GM11168 (cell line): ENCODE measurements around the gene B3GNT8.
"Not testable (repeated sequence)": the region's sequence is repeated elsewhere in the genome, so short reads cannot be mapped to it uniquely, and the experiment has no call there.

Experiments
- in situ Hi-C: fragments of 300-500 bp; cut with MboI; formaldehyde crosslinking; loops from one replicate; pipeline ENCODE4 v1.12.0; 2022; ENCODE audit warnings: low sequenced_read_pairs; ENCODE audit not compliant: unreplicated experiment

The B3GNT8 gene

GRCh38 chr19:41439441-41440222, 12.5 kb upstream of the B3GNT8 start, which contains the start of gene DMAC2:
DMAC2 (minus strand) TSS chr19:41439912; CDS start chr19:41439899, 13 bp downstream.
- in situ Hi-C loops: loop anchor here (5.0 to 10.0 kb wide), 2 partner anchors 98 to 135 kb away; partner anchors contain the start of gene CEACAM21

- in situ Hi-C loops: no loop called here
Measured at GRCh38 chr19:41437944-41438574, 10.9 kb upstream of the B3GNT8 start.

- in situ Hi-C loops: no loop called here
Measured at GRCh38 chr19:41436674-41436951, 9.4 kb upstream of the B3GNT8 start.

GRCh38 chr19:41435936-41436673, 8.9 kb upstream of the B3GNT8 start:
- in situ Hi-C loops: no loop called here

- in situ Hi-C loops: not testable (repeated sequence)
Measured at GRCh38 chr19:41435376-41435775, 8.2 kb upstream of the B3GNT8 start.

GRCh38 chr19:41434450-41434849, 7.3 kb upstream of the B3GNT8 start:
- in situ Hi-C loops: no loop called here

GRCh38 chr19:41433171-41433570, 6.0 kb upstream of the B3GNT8 start:
- in situ Hi-C loops: no loop called here

GRCh38 chr19:41431426-41432386, 4.5 kb upstream of the B3GNT8 start:
- in situ Hi-C loops: no loop called here

GRCh38 chr19:41430922-41431321, 3.7 kb upstream of the B3GNT8 start:
- in situ Hi-C loops: no loop called here

GRCh38 chr19:41428481-41428859, 1.3 kb upstream of the B3GNT8 start:
- in situ Hi-C loops: no loop called here

- in situ Hi-C loops: no loop called here
Measured at GRCh38 chr19:41427647-41428480, 690 bp upstream of the B3GNT8 start.

- in situ Hi-C loops: no loop called here
Measured at GRCh38 chr19:41426116-41426841, 895 bp downstream of the B3GNT8 start.

- in situ Hi-C loops: no loop called here
Measured at GRCh38 chr19:41425174-41426115, 1.7 kb downstream of the B3GNT8 start.

GRCh38 chr19:41424335-41425173, 2.6 kb downstream of the B3GNT8 start:
- in situ Hi-C loops: no loop called here

- in situ Hi-C loops: no loop called here
Measured at GRCh38 chr19:41422955-41423354, 4.2 kb downstream of the B3GNT8 start.

- in situ Hi-C loops: no loop called here
Measured at GRCh38 chr19:41422456-41422855, 4.7 kb downstream of the B3GNT8 start.

GRCh38 chr19:41421973-41422372, 5.2 kb downstream of the B3GNT8 start:
- in situ Hi-C loops: no loop called here
